Daoy (cell line): ENCODE data around the gene ESRRA. TPM values are rescaled to one million over a fixed set of nuclear protein-coding genes. Genes with fewer than 3 reads are reported as not detected.
"Not testable (repeated sequence)": the region's sequence is repeated elsewhere in the genome, so short reads cannot be mapped to it uniquely, and the experiment has no call there.

Experiments
- DNase-seq: peaks from one replicate; pipeline ENCODE4 v3.0.0-alpha.2; 2015; ENCODE audit warnings: low read depth
- total RNA-seq: library from RNA; depleted of rRNA; stranded (reverse); fragments of >200 nt; shearing (Covaris generic); gene quantifications from 2 replicates; pipeline ENCODE4 v1.2.3, GENCODE V29; 2014

The ESRRA gene
- total RNA-seq, 1 experiment from 2014 or later: 37.5 TPM

DNA sequence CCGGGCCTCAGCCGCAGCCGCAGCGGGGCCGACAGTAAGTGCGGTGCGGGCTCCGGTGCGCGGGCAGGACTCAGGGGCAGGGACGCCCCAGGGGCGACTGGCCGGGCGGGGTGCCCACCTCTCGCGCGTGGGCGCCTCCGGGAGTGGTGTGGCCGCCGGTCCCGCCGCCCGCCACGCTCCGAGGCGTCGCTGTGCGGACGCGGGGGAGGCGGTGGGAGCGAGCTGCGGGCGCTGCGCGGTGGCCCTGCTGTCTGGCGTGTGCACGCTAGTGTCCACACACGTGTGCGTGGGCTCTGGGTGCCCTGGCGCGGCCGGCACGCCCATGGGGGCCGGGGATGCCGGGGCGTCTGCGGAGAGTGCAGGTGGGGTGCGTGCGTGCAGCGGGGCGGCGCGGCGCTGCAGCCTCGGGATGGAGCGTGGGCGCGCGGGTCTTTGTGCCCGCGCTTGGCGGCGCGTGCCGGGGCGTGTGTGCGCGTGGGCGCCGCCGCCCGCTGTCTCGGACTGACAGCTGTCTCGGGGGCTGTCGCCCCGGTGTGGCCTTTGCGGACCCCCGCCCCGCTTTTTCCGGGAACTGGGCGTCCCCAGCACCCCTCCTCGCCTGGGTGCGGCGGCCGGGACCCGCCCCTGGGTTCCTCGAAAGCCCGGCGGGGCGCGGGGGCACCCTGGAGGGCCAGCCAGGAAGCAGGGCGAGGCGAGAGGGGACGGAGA lies 13.4 kb upstream of the ESRRA start:
- no peak for DNase-seq

DNA sequence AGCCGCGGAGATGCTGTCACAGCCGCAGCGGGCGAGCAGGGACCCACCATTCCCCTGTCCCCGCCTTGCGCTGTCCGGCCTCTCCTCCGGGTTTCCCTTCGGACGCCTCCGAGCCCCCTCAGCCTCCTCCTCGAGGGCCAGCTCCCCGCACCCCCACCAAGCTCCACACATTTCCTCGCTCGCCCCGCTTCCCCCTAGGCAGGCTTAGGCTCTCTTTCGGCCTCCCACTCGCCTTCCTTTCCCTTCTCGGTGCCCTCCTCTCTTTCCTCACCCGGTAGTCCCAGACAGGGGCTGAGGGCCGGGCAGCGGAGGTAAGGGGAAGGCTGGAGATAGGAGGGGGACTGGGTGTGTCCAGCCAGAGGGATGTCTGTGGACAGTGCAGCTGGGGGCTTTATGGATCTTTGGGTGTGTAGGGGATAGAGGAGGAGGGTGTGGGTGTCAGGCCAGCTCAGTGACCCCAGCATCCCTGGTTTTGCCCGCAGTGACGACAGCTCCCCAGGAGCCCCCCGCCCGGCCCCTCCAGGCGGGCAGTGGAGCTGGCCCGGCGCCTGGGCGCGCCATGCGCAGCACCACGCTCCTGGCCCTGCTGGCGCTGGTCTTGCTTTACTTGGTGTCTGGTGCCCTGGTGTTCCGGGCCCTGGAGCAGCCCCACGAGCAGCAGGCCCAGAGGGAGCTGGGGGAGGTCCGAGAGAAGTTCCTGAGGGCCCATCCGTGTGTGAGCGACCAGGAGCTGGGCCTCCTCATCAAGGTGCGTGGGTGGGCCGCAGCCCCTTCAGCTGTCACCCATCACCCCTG lies 12.7 kb upstream of the ESRRA start:
- no peak for DNase-seq

DNA sequence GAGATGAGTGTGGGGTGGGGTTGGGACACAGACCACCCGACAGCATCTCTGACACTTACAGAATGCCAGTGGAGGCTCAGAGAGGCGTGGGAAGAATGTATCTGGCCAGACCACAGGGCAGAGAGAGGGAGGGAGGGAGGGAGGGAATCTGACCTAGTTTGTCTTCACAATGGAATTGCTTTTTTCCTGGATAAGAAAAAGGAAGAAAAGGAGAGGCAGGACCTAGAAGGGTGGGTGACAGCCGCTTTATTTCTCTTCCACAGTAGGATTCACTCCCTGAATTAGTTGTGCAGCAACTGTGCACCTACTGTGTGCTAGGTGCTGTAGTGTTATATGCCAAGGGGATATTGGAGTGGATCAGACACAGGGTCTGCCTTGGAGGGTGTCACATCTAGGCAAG lies 10.6 kb upstream of the ESRRA start:
- DNase-seq: peak; percentile 24

DNA sequence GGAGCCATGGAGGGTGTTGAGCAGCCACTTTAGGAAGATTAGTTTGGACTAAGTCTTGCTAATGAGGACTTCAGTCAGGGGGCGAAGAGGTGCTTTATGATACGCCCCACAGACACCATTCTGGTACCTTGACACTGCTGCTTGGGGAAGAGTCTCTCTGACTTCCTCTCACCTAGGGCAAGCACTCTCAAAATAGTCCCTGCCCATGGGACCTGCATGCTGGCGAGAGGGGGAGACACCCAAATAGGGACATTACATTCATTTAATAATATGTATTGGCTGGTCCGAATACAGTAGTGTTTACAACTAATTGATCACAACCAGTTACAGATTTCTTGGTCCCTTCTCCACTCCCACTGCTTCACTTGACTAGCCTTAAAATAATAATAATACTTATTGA lies 9.6 kb upstream of the ESRRA start:
- DNase-seq: no peak

DNA sequence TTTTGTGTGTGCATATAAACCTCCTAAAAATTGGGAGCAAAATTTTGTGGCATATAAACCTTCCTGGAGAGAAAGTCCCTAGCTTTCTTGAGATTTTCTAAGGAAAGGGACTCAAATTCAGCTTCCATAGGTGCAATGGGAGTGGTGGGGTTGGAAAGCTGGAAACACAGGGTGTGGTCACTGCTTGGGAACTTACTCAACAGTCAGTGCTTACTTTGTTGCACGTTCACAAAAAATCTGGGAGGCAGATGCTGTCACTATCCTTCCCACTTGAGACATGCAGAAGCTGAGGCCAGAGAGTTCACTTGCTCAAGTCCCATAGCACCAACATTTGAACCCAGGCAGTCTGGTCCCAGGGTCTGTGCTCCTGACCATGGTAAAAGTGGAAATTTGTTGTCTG lies 9.1 kb upstream of the ESRRA start:
- DNase-seq: no peak

DNA sequence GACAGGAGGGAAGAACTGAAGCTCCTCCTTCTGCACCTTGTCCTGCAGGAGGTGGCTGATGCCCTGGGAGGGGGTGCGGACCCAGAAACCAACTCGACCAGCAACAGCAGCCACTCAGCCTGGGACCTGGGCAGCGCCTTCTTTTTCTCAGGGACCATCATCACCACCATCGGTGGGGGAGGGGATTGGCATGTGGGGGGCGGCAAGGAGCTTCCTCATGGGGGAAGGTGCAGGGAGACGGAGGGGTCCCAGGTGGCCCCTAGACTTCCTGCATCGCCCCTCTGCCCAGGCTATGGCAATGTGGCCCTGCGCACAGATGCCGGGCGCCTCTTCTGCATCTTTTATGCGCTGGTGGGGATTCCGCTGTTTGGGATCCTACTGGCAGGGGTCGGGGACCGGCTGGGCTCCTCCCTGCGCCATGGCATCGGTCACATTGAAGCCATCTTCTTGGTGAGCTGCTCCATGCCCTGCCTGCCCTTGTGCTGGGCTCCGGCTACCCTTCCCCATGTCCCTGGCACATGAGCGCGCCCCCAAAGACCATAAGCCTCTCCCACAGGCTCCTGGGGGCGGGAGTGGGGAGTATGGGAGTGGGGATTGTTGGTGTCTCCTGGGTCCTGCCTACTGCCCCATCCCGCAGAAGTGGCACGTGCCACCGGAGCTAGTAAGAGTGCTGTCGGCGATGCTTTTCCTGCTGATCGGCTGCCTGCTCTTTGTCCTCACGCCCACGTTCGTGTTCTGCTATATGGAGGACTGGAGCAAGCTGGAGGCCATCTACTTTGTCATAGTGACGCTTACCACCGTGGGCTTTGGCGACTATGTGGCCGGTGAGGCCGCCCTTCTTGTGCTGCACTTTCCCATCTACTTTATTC lies 8.3 kb upstream of the ESRRA start:
- DNase-seq: no peak

DNA sequence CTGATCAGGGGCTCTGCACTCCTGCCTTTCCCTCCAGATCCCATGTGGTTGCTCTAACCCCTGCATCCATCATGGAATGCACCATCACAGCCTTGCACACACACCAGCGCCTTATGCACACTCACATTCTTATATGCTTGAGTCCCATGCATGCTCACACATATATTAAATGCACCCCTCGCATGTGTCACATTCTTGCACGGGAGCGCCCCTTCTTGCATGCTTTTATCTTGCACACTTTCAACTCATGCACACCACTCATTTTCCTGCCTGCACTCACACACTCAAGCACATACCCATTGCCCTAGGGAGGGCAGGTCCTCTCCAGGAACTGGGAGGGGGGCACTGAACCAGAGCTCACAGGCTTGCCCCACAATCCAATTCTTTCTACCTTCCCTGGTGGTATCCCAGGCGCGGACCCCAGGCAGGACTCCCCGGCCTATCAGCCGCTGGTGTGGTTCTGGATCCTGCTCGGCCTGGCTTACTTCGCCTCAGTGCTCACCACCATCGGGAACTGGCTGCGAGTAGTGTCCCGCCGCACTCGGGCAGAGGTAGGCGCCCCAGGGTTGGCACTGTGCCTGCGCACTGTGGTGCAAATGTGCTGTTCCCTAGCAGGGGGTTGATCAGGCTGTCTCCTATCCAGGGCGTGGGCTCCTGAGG lies 7.5 kb upstream of the ESRRA start:
- DNase-seq: no peak

DNA sequence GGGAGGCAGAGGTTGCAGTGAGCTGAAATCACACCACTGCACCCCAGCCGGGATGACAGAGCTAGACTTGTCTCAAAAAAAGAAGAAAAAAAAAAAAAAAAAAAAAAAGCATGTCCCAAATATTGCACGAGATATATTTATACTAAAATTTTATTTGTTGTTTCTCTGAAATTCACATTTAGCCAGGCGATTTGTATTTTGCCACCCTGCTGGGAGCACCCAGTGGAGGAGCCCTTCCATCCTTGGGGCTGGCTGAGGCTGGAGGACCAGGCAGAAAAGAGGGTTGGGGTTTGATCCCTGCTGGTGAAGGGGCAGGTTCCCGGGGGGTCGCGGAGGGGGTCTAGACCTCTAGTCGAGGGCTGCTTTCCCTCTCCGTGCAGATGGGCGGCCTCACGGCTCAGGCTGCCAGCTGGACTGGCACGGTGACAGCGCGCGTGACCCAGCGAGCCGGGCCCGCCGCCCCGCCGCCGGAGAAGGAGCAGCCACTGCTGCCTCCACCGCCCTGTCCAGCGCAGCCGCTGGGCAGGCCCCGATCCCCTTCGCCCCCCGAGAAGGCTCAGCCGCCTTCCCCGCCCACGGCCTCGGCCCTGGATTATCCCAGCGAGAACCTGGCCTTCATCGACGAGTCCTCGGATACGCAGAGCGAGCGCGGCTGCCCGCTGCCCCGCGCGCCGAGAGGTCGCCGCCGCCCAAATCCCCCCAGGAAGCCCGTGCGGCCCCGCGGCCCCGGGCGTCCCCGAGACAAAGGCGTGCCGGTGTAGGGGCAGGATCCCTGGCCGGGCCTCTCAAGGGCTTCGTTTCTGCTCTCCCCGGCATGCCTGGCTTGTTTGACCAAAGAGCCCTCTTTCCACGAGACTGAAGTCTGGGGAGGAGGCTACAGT lies 6.1 kb upstream of the ESRRA start:
- peak; percentile 22 for DNase-seq

DNA sequence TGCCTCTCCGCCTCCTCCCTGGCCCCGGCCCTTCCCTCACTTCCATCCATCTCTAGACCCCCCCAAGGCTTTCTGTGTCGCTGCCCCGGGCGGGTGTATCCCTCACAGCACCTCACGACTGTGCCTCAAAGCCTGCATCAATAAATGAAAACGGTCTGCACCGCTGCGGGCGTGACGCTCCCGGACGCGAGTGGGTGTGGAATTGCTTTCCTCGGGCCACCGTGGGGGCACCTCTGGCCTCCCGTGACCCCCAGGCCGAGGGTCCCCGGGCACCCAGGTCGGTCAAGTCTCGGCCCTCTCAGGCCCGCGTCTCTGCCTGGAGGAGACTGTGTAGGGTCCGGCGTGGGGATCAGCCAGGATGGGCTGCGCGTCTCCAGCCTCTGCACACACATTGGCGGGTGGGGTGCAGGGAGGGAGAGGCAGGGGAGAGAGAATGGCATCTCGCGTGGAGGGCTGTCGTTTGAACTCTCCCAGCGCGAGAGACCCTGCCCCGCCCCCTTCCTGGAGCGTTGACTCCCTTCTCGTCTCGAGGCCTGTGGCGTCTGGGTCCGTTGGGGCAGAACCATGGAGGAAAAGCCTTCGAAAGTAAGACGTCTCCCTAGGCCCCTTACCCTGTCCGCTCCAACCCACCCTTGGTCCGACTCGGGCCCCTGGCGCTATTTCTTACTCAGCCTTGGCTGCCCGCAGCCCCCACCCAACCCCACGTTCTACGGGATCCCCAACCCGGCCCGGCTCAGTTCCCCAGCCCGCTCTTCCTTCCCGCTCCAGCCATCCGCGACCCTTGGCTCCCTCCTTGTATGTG lies 5.3 kb upstream of the ESRRA start, which contains the start of gene CATSPERZ:
Gene CATSPERZ (plus strand): TSS at position 512 of the 802 bp plus-strand sequence. CDS start 53 bp downstream, at position 565.
- DNase-seq: no peak

DNA sequence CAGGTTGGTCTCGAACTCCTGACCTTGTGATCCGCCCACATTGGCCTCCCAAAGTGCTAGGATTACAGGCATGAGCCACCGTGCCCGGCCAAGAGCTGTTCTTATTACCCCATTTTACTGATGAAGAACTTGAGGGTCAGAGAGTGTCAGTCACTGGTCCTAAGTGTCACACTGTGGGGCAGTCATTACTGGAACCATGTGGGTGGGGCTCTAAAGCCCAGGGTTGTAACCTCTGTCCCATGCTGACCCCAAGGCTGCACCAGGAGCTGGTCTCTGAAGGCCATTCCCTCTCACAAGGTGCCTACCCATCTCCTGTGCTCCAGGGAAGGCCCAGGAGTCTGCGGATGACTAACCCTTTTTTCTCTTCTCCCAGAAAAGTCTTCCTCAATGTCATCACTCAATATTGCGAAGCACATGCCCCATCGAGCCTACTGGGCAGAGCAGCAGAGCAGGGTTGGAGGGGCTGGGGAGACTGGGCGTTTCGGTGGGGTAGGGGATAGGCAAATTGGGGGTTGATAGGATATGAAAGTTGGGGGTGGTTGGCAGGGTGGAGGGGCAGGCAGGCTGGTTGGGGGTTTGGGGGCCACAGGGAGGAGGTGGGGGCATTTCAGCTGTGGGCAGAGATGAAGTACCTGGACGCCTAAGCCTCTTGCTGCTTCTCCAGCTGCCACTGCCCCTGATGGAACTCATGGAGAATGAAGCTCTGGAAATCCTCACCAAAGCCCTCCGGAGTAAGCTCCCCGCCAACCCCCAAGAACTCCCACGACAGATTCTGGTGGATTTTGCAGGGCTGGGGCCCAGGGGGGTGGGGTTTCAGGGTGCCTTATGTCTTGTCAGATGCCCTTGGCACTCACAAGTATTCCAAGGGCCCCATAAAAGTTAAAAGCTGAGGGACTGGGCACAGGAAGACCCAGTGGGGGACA lies 2.0 kb upstream of the ESRRA start:
- no peak for DNase-seq

DNA sequence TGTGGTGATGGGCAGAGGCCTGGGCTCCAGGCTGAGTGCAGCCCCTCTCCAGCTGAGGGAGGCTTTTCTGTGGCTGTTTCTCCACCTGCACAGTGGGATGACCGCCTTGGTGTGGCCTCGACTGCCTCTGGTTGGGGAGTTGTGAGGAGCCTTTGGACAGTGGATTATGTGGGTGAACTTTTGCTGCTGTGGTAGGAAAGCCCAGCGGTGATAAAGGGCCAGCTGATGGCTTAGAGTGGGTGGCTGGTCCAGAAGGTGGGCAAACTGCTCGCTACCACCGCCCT lies 1.4 kb upstream of the ESRRA start:
- no peak for DNase-seq

DNA sequence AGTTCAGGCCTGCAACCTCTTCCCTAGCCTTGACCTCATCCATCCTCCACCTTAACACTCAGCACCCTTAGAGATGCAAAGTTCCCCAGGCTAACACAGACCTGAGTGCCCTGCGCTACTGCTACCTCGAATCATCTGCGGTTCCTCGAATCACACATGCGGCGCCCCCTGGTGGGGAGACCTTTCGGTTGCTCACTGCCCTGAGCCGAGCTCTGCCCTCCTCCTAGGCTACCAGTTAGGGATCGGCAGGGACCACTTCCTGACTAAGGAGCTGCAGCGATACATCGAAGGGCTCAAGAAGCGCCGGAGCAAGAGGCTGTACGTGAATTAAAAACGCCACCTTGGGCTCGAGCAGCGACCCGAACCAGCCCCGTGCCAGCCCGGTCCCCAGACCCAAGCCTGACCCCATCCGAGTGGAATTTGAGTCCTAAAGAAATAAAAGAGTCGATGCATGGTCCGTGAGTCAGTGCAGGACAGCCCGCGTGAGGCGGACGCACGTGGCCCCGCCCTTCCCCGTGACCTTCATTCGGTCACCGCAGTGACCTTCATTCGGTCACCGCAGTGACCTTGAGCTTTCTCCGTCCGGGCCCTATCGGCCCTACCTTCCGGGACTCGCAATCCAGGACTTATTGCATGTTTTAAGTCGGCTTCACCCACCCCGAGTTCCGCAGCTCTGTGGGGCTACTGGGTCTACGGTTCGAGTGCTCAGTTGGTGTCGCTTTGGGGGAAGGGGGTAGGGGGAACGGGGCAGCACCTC lies 830 bp upstream of the ESRRA start:
- DNase-seq: peak; percentile 93

DNA sequence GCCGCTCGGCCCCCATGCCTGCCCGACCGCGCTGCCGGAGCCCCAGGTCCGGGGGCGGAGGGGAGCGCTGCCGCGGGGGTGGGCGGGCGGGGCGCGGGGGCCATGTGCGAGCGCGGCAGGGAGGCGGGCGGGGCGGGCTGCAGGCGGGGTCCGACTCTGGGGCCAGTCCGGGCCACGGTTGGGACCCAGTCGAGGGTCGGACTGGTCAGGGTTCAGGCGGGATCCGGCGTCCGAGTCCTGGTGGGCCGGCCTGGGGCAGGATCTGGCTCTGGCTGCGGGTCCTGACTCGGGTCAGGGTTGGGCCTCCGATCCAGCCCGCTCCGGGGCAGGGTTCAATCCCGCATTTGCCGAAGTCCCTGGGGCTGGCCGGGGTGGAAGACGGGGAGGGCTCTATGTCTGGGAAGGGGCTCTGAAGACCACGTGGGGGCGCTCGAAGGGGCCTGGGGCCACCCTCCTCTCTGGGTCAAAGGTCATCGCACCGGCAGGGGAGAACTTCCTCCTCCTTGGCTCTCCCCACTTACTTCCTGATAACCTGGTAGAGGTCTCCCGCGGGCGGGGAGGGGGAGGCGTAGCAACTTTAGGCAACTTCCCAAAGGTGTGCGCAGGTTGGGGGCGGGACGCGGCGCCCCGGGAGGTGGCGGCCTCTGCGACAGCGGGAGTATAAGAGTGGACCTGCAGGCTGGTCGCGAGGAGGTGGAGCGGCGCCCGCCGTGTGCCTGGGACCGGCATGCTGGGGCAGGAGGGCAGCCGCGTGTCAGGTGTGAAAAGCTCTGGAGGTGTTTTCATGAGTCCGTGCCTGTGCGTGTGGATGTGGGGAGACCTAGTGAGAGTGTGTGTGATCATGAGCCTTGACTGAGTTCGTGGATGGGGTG lies 603 bp downstream of the ESRRA start:
- peak; percentile 73 for DNase-seq

DNA sequence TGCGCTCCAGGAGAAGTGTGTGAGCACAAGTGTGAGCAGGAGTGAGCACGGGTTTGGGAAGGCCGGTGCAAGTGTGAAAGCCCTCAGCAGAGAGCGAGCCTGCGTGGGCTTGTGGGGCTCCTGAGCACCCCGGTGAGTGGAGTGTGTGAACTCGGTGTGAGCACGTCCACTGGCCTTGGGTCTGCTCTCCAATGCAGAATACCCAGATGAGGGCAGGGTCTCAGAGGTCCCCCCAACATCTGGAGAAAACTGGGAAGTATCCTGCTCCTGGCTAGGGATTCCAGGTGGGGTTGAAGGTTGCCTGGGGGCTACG lies 1.2 kb downstream of the ESRRA start:
- DNase-seq: no peak

DNA sequence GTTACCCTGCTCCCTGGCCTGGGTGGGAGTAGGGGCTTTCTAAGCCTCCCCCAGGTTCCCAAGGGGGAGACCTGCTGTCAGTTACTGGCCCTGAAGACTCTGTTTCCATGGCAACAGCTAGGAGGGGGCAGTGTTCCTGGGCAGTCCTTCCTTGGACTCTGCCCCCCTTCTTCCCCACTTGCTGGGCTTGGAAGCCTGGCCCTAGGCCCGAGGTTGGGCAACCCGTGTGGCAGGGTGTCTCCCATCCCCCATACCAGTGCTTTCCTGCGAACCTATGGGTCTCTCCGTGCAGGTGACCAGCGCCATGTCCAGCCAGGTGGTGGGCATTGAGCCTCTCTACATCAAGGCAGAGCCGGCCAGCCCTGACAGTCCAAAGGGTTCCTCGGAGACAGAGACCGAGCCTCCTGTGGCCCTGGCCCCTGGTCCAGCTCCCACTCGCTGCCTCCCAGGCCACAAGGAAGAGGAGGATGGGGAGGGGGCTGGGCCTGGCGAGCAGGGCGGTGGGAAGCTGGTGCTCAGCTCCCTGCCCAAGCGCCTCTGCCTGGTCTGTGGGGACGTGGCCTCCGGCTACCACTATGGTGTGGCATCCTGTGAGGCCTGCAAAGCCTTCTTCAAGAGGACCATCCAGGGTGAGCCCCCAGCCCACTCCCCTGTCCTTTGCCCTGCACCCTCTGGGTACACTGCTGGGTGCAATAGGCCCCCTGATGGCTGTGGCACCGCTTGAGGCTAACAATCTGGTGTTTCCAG lies 1.7 kb downstream of the ESRRA start:
- no peak for DNase-seq

DNA sequence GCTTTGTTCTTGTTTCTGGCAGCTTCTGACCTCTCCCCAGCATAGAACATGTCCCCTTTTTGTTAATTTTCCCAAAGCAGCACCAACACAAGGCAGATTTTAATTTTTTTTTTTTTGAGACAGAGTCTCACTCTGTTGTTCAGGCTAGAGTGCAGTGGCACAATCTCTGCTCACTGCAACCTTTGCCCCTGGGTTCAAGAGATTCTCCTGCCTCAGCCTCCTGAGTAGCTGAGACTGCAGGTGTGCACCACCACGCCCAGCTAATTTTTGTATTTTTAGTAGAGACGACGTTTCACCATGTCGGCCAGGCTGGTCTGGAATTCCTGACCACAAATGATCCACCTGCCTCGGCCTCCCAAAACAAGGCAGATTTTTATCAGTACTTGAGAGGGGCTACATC lies 2.5 kb downstream of the ESRRA start:
- not testable (repeated sequence) for DNase-seq

DNA sequence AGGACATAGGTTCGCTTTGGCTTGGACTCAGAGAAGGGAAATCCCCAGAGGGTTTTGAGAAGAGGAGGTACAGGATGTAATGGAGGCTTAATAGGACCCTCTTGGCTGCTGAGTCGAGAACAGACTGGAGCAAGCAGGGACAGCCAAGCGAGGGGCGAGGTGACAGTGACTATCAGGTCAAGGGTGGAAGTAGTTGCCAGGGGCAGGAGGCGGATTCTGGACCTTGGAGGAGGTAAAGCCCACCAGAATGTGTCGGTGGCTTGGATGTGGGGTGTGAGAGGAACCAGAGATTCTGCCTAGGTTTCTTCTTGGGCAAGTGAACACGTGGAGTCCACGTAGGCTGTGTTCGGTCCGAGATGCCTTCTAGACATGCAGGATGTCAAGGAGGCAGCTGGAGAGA lies 7.6 kb downstream of the ESRRA start:
- DNase-seq: no peak
